Measurements from ENCODE around the gene COX4I2.

DNA sequence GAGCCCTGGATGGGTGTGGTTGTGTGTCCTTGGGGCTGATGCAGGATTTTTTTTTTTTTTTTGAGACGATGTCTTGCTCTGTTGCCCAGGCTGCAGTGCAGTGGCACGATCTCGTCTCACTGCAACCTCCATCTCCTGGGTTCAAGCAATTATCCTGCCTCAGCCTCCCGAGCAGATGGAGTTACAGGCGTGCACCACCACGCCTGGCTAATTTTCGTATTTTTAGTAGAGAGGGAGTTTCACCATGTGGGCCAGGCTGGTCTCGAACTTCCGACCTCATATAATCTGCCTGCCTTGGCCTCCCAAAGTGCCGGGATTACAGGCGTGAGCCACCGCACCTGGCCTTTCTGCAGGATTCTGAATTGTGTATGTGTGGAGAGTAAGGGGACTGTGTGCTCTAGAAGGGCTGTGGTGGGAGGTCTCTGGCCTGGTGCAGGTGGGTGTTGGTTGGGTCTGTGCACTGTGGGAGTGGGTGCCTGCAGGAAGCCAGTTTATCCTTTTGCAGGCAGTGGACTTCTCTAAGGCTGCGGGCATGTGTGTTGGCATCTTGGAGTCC is 43.6 kb upstream of the COX4I2 start:
- TF ChIP-seq POLR2A (IDR thresholded peaks at IDR 0.05) = no peak
- TF ChIP-seq, protein P1, sequence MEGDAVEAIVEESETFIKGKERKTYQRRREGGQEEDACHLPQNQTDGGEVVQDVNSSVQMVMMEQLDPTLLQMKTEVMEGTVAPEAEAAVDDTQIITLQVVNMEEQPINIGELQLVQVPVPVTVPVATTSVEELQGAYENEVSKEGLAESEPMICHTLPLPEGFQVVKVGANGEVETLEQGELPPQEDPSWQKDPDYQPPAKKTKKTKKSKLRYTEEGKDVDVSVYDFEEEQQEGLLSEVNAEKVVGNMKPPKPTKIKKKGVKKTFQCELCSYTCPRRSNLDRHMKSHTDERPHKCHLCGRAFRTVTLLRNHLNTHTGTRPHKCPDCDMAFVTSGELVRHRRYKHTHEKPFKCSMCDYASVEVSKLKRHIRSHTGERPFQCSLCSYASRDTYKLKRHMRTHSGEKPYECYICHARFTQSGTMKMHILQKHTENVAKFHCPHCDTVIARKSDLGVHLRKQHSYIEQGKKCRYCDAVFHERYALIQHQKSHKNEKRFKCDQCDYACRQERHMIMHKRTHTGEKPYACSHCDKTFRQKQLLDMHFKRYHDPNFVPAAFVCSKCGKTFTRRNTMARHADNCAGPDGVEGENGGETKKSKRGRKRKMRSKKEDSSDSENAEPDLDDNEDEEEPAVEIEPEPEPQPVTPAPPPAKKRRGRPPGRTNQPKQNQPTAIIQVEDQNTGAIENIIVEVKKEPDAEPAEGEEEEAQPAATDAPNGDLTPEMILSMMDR (IDR thresholded peaks at IDR 0.05) = no peak
